Aorta (tissue), 5 donors: ENCODE measurements around the gene CPA5. TPM values are rescaled to one million over a fixed set of nuclear protein-coding genes. Genes with fewer than 3 reads are reported as not detected.

Experiments
- ATAC-seq: fragments of 200-7000 bp; cut with Tn5 transposase; one replicate; pipeline ENCODE4 v1.9.1; 2022; ENCODE audit warnings: moderate library complexity; ENCODE audit not compliant: low FRiP score
- DNase-seq, 2 donors: peaks; one replicate each; pipeline ENCODE4 v3.0.0-alpha.2; 2020
- H3K27ac ChIP-seq, 2 donors: one replicate each; pipeline ENCODE4 v1.5.1; 2013; ENCODE audit warnings: low read length in 2 of 2, mild to moderate bottlenecking in 2 of 2, moderate library complexity in 2 of 2, control low read depth in 1 of 2, inconsistent platforms in 1 of 2, low read depth in 1 of 2
- H3K27me3 ChIP-seq, 2 donors: one replicate each; pipeline ENCODE4 v1.6.1; 2013; ENCODE audit warnings: control low read depth in 1 of 2, low read length in 1 of 2, mild to moderate bottlenecking in 1 of 2, moderate library complexity in 1 of 2; ENCODE audit not compliant: insufficient read depth in 2 of 2, control insufficient read depth in 1 of 2
- H3K36me3 ChIP-seq, 2 donors: one replicate each; pipeline ENCODE4 v1.6.1; 2013; ENCODE audit warnings: control low read depth in 1 of 2, low read length in 1 of 2, mild to moderate bottlenecking in 1 of 2; ENCODE audit not compliant: insufficient read depth in 2 of 2, control insufficient read depth in 1 of 2
- H3K4me1 ChIP-seq, 2 donors: one replicate each; pipeline ENCODE4 v1.6.1; 2013; ENCODE audit warnings: low read length in 2 of 2, control low read depth in 1 of 2, mild to moderate bottlenecking in 1 of 2, moderate library complexity in 1 of 2; ENCODE audit not compliant: insufficient read depth in 2 of 2, control insufficient read depth in 1 of 2
- H3K4me3 ChIP-seq, 2 donors: one replicate each; pipeline ENCODE4 v1.5.1; 2013; ENCODE audit warnings: low read length in 2 of 2, control low read depth in 1 of 2, mild to moderate bottlenecking in 1 of 2
- H3K9me3 ChIP-seq: one replicate; pipeline ENCODE4 v1.6.1; 2013; ENCODE audit warnings: mild to moderate bottlenecking, low read length; ENCODE audit not compliant: control insufficient read depth
- WGBS, 2 donors: extraction: QIAGEN DNeasy Blood & Tissue Kit; methylation state at CpG; one replicate each; pipeline ENCODE4 v1.1.7; 2013; 5-methylcytosine and 5-hydroxymethylcytosine counted together
- intact Hi-C, 2 donors: fragments of 100-400 bp; cut with DNase I; formaldehyde crosslinking; loops; one replicate each; pipeline versions ENCODE4 v1.14.2 to v1.15.0; 2022
- polyA plus RNA-seq, 2 donors: library from polyadenylated mRNA; stranded (reverse); fragments of 200-250 nt; gene quantifications; one replicate each; pipeline ENCODE4 v1.2.3, GENCODE V29; 2013
- total RNA-seq, 2 donors: library from RNA; stranded (reverse); fragmentation: NEBNext Ultra II Directional; extraction: Animal tissue kit (Norgen Biotek cat#: 25700); gene quantifications; one replicate each; pipeline ENCODE4 v1.2.1, GENCODE V29; 2021
- donor health status: healthy with polysubstance abuse.
- donor health status: Bipolar disorder and iron deficiency.
- donor health status: DM: no; HTN: no; CAD: no.
- donor health status: DM: no; HTN: no; CAD: no.
- donor health status: DM: yes; HTN: yes; CAD: no.

The CPA5 gene
- total and polyA plus RNA-seq, 4 donors: not detected

DNA sequence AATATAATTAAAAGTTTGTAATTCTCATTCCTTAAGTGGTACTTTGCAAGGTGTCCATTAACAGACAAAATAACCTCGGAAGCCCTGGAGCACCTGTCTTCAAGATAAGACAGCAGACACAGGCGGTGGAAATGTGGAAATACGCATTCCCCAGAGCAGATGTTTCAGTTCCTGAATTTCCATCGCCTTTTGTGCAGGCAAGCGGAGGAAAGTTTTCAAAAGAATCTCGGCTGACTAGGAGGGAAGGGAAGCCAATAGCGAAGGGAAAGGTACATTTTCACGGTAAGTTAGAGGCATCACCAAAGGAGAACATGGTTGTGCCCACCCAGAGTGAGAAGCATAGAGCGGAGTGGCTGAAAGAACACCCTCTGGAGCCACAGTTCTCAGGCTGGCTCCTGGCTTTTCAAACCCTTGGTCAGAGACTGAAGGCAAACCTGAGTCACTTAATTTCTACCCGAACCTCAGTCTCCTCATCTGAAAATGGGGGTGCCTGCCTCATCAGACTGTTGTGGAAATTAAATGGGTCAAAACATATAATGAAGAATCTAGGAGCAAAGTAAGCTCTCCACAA, 49.3 kb downstream of the CPA5 start:
- ATAC-seq (no peak), DNase-seq (no peak)
- Histone ChIP-seq H3K4me1 (no peaks in the 10 kb centered on the region), H3K36me3 (no peaks in the 10 kb centered on the region), H3K27ac (peak overlapping the region in 1 of 2 donors; percentile 27), H3K27me3 (no peaks in the 10 kb centered on the region), H3K4me3 (no peak overlapping the region), H3K9me3 (no peaks in the 10 kb centered on the region)
- 93 to 94% methylated on average over 10 of the region's 10 CpGs for WGBS, 2 donors
- intact Hi-C loops: no loop called here

DNA sequence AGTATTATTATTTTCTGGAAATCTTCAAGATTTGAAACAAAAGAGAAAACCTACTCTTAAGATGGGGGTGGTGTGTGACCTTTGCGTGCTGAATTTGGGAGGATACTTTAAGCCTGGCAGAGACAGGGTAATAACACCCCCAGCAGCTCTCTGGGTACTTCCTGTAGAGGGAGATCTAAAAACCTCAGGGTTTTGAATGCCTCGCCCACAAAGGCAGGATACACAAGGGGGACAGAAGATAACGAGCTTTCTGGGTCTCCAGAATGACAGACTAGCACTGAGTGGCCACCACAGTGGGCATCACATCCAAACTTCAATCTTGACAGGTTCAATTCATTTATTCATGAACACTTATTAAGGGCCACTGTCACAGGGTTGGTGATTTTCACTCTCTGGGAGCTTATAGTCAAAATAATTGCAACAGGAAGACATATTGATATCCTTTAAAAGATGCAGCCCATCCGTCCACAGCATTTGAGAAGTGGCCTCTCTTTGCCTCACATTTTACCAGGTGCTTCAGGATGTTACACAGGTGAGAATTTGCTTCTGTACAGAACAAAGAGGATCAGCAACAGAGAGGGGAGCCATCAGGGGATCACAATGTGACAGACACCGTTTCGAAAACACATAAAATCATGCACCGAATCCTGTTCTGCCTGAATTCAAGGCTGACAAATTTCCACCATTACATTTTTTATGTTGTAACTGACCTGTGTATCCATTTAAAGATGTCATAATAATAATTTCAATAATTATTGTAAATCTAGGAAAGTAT, 50.0 kb downstream of the CPA5 start:
- Histone ChIP-seq H3K27ac (no peak overlapping the region), H3K4me3 (no peak overlapping the region), H3K36me3 (no peaks in the 10 kb centered on the region), H3K9me3 (no peaks in the 10 kb centered on the region), H3K4me1 (no peaks in the 10 kb centered on the region), H3K27me3 (no peaks in the 10 kb centered on the region)
- intact Hi-C loops: loop anchor here (5.0 kb wide), 2 partner anchors 48 to 117 kb away; partner anchors contain the start of gene CEP41 (in 1 of the 2)
- DNase-seq: no peak
- no peak for ATAC-seq
- WGBS, 2 donors: 88% methylated on average over 7 of the region's 7 CpGs

DNA sequence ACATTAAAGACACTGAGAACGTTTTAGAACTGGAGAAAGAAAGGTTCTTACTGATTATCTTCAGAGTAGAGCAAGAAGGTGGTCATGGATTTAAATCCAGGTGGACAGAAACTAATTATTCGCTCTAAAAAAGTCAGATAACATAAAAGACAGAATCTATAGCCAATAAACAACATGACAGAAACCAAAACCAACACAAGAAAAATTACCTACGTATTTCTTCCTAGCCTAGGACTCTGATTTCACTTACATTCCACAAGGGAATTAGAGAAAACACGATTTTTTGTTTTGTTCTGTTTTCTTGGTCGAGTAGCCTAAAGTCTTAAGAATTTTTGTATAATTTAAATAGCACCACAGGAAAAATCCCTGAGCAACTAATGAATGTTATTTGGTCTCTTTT, 50.8 kb downstream of the CPA5 start:
- intact Hi-C loops: loop anchor here (5.0 kb wide), 2 partner anchors 47 to 118 kb away; partner anchors contain the start of gene CEP41 (in 1 of the 2)
- H3K27ac ChIP-seq: no peak overlapping the region

GRCh38 chr7:130396109-130396508, 51.5 kb downstream of the CPA5 start:
- DNase-seq: no peak
- Histone ChIP-seq H3K27ac (peak overlapping the region in 1 of 2 donors; percentile 37), H3K36me3 (no peaks in the 10 kb centered on the region), H3K27me3 (no peaks in the 10 kb centered on the region), H3K4me3 (peak overlapping the region in 1 of 2 donors; percentile 71), H3K4me1 (no peaks in the 10 kb centered on the region), H3K9me3 (no peaks in the 10 kb centered on the region)
- WGBS, 2 donors: 5 to 6% methylated on average over 3 of the region's 3 CpGs
- intact Hi-C loops: loop anchor here (5.0 kb wide), 2 partner anchors 46 to 119 kb away; partner anchors contain the start of gene CEP41 (in 1 of the 2)
- no peak for ATAC-seq

More for the DNA sequence above, 50.8 kb downstream of the CPA5 start:
- Histone ChIP-seq H3K27me3 (no peaks in the 10 kb centered on the region), H3K9me3 (no peaks in the 10 kb centered on the region), H3K4me1 (no peaks in the 10 kb centered on the region), H3K4me3 (peak overlapping the region in 1 of 2 donors; percentile 71), H3K36me3 (no peaks in the 10 kb centered on the region)
- no peak for ATAC-seq
- no peak for DNase-seq
- 16 to 22% methylated on average over 5 of the region's 5 CpGs for WGBS, 2 donors

DNA sequence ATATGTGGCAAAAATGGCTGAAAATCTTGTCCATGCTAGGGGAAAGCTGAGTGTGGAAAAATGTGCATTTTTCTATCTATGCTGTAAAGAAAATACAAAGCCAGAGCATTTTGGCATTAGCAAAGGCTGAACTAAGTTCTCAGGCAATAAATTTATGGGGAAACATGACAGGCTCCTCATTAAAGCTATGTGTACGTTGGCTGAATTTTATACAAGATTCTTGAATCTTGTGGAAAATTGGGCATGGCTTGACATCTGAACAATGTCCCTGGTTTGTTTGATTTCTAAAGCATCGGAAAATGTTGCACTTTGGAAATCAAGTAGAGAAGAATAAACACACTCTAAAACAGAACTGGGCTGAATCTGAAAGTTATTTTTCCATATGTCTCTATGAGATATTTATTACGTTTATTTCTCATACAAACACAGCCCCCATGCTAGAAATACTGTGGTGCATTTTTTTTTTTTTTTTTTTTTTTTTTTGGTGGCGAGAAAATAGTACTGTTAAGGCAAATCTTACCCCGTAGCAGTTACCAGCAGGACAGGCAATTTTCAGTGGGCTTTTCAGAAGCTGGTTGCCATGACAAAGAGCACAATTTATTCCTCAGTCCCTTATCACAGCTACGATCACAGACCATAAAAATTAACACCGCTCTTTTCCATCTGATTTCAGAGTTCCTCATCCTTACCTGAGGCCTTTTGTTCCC, 52.6 kb downstream of the CPA5 start:
- ATAC-seq (no peak), DNase-seq (no peak)
- Histone ChIP-seq H3K36me3 (no peaks in the 10 kb centered on the region), H3K27me3 (no peaks in the 10 kb centered on the region), H3K9me3 (no peaks in the 10 kb centered on the region), H3K4me1 (no peaks in the 10 kb centered on the region), H3K27ac (no peak overlapping the region), H3K4me3 (peak overlapping the region in 1 of 2 donors; percentile 71)
- WGBS, 2 donors: 17 to 22% methylated on average over 7 of the region's 7 CpGs
- intact Hi-C loops: loop anchor here (5.0 kb wide), 2 partner anchors 45 to 120 kb away; partner anchors contain the start of gene CEP41 (in 1 of the 2)

- DNase-seq: no peak
- intact Hi-C loops: loop anchor here (5.0 kb wide), 2 partner anchors 45 to 120 kb away; partner anchors contain the start of gene CEP41 (in 1 of the 2)
- no peaks in the 10 kb centered on the region for H3K36me3 ChIP-seq
- H3K27me3 ChIP-seq: no peaks in the 10 kb centered on the region
- no peak for ATAC-seq
- H3K4me1 ChIP-seq: no peaks in the 10 kb centered on the region
- H3K27ac ChIP-seq: no peak overlapping the region
- H3K4me3 ChIP-seq: no peak overlapping the region
- H3K9me3 ChIP-seq: no peaks in the 10 kb centered on the region
- WGBS, 2 donors: 86 to 88% methylated on average over 3 of the region's 3 CpGs
These were observed 53.1 kb downstream of the CPA5 start for GRCh38 chr7:130397758-130398073.

DNA sequence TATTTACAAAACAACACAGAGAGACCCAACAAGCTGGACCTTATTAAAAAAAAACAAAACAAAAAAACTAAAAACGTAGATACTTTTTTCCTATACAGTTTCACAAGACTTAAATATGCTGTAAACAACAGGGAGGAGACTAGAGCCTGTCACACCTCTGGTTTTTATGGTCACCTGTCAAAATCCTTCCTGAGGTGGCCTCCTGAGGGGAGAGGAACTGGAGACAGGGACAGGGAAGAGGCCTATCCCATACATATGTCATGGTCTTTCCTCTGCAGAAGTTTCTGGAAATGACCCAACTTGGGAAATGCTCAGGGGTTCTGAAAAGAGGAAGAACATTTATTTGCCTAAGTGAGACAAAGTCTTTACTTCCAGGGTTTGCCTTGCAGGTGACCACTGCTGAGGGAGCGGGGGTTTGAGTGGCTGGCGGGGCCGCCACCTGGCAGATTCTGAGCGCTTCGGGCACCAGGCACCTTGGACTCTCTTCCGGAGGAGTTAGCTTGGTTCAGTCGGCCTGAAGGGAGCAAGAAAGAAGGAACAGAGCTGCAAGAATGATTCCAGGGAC, 54.0 kb downstream of the CPA5 start:
- ATAC-seq: no peak
- Histone ChIP-seq H3K4me1 (no peaks in the 10 kb centered on the region), H3K27ac (no peak overlapping the region), H3K27me3 (no peaks in the 10 kb centered on the region), H3K36me3 (no peaks in the 10 kb centered on the region), H3K9me3 (no peaks in the 10 kb centered on the region), H3K4me3 (no peak overlapping the region)
- WGBS, 2 donors: 73 to 78% methylated on average over 8 of the region's 8 CpGs
- DNase-seq: no peak
- intact Hi-C loops: loop anchor here (5.0 kb wide), 2 partner anchors 44 to 121 kb away; partner anchors contain the start of gene CEP41 (in 1 of the 2)

DNA sequence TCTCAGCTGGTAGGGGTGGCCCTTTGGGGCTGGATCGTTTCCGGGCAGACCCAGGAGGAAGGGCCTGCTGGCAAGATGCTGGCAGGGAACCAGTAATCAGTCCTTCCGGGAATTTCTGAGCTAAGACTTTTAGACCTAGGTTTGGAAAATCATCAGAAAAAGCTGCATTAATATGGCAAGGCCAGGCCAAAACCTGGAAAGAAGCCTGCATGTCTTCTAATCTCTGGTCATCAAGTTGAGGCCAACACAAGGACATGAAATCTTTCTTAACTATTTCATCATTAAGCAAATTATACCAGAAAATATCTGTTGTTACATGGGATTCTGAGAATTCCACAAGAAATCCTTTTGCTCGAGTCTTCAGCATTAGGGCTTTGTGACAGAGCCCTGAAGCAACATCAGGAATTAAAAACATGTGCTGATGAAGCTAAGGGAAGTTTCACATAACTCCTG, 55.5 kb downstream of the CPA5 start:
- 7 to 11% methylated on average over 4 of the region's 4 CpGs for WGBS, 2 donors
- H3K36me3 ChIP-seq: no peaks in the 10 kb centered on the region
- peak; percentile 69 for ATAC-seq

More for the DNA sequence above, 55.5 kb downstream of the CPA5 start:
- Histone ChIP-seq H3K27me3 (no peaks in the 10 kb centered on the region), H3K4me1 (no peaks in the 10 kb centered on the region), H3K27ac (no peak overlapping the region), H3K9me3 (no peaks in the 10 kb centered on the region), H3K4me3 (no peak overlapping the region)
- intact Hi-C loops: no loop called here
- no peak for DNase-seq
